Measurements from ENCODE around the gene NACC1.

Gene NACC1

GRCh38 chr19:13134626-13135025 lies 16.6 kb downstream of the NACC1 start:
- Histone ChIP-seq H3K36me3 (ENCODE audit: control insufficient read depth, insufficient read depth, low read length) (peaks cover 32% of the 10 kb centered on the region), H3K4me3 (replicated peaks; ENCODE audit: low read depth, low read length) (no peak overlapping the region), H3K27me3 (replicated peaks; ENCODE audit: control insufficient read depth, insufficient read depth, low read length) (no peaks in the 10 kb centered on the region)
- no peak for TF ChIP-seq CTCF (IDR thresholded peaks at IDR 0.05; ENCODE audit: insufficient read depth, low read length, poor library complexity, severe bottlenecking)
- DNase-seq (ENCODE audit: extremely low read depth, insufficient read length): no peak

GRCh38 chr19:13135068-13136062 lies 17.3 kb downstream of the NACC1 start:
- H3K27me3 ChIP-seq (replicated peaks; ENCODE audit: control insufficient read depth, insufficient read depth, low read length): no peaks in the 10 kb centered on the region
- DNase-seq (ENCODE audit: extremely low read depth, insufficient read length): no peak
- no peak for TF ChIP-seq CTCF (IDR thresholded peaks at IDR 0.05; ENCODE audit: insufficient read depth, low read length, poor library complexity, severe bottlenecking)
- H3K36me3 ChIP-seq (ENCODE audit: control insufficient read depth, insufficient read depth, low read length): peaks cover 32% of the 10 kb centered on the region
- no peak overlapping the region for H3K4me3 ChIP-seq (replicated peaks; ENCODE audit: low read depth, low read length)

DNA sequence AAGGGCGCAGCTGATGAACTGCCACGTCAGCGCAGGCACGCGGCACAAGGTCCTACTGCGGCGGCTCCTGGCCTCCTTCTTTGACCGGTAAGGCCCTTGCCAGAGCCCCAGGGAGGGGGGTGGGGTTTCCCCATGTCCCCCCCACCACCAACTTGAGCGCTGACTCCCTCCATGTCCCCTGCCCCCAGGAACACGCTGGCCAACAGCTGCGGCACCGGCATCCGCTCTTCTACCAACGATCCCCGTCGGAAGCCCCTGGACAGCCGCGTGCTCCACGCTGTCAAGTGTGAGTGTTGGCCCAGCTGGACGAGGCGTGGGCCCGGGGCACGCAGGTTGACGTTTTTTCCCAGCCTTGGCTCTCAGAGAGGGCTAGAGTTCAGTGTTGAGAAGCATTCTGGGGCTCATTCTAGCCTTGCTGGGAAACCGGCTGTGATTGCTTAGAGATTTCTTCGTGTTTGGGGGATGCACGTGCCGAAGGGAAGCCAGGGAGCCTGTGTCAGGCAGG lies 19.3 kb downstream of the NACC1 start:
- DNase-seq (ENCODE audit: extremely low read depth, insufficient read length): no peak
- peaks cover 31% of the 10 kb centered on the region for H3K36me3 ChIP-seq (ENCODE audit: control insufficient read depth, insufficient read depth, low read length)
- H3K4me3 ChIP-seq (replicated peaks; ENCODE audit: low read depth, low read length): no peak overlapping the region
- H3K27me3 ChIP-seq (replicated peaks; ENCODE audit: control insufficient read depth, insufficient read depth, low read length): no peaks in the 10 kb centered on the region
- no peak for TF ChIP-seq CTCF (IDR thresholded peaks at IDR 0.05; ENCODE audit: insufficient read depth, low read length, poor library complexity, severe bottlenecking)

DNA sequence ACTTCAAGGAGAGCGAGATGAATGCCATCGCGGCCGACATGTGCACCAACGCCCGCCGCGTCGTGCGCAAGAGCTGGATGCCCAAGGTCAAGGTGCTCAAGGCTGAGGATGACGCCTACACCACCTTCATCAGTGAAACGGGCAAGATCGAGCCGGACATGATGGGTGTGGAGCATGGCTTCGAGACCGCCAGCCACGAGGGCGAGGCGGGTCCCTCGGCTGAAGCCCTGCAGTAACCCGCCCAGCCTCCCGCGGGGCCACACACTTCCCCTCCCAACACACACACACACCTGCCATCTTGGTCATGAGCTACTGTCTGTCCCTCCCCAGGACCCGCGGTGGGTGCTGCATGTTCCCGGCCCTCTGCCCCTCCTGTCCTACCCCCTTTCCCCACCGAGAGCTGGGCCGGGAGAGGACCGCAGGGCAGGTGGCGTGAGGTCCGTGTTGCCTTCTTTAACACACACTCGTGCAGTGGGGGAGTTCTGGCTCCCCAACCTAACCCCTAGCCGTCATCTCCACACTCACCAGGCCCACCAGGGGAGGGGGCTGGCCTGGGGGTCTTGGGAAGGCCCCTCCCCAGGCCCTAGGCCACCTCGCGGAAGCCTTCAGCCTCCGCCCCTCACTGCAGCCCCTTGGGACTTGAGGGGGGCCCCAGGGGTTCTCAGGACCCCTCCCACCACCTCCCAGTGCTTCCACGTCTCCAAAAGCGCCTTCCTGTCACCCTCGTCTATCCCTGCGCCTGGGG lies 20.3 kb downstream of the NACC1 start:
- Histone ChIP-seq H3K4me3 (replicated peaks; ENCODE audit: low read depth, low read length) (no peak overlapping the region), H3K36me3 (ENCODE audit: control insufficient read depth, insufficient read depth, low read length) (peaks cover 28% of the 10 kb centered on the region), H3K27me3 (replicated peaks; ENCODE audit: control insufficient read depth, insufficient read depth, low read length) (no peaks in the 10 kb centered on the region)
- TF ChIP-seq CTCF (IDR thresholded peaks at IDR 0.05; ENCODE audit: insufficient read depth, low read length, poor library complexity, severe bottlenecking): no peak
- DNase-seq (ENCODE audit: extremely low read depth, insufficient read length): no peak

- no peak for TF ChIP-seq CTCF (IDR thresholded peaks at IDR 0.05; ENCODE audit: insufficient read depth, low read length, poor library complexity, severe bottlenecking)
- no peak for DNase-seq (ENCODE audit: extremely low read depth, insufficient read length)
- H3K27me3 ChIP-seq (replicated peaks; ENCODE audit: control insufficient read depth, insufficient read depth, low read length): no peaks in the 10 kb centered on the region
- H3K4me3 ChIP-seq (replicated peaks; ENCODE audit: low read depth, low read length): no peak overlapping the region
- H3K36me3 ChIP-seq (ENCODE audit: control insufficient read depth, insufficient read depth, low read length): peaks cover 28% of the 10 kb centered on the region
Observed at GRCh38 chr19:13138916-13139198, 20.8 kb downstream of the NACC1 start.
